Fibroblast of villous mesenchyme (primary cell): ENCODE data around the gene HNRNPM. TPM values are rescaled to one million over a fixed set of nuclear protein-coding genes. Genes with fewer than 3 reads are reported as not detected.

Experiments used
- DNase-seq: peaks from one replicate; pipeline ENCODE4 v3.0.0-alpha.2; 2010; ENCODE audit warnings: low read depth
- H3K4me3 ChIP-seq: 2 replicates; pipeline ENCODE4 v1.5.1; 2011; ENCODE audit warnings: low read depth, mild to moderate bottlenecking, low read length
- total RNA-seq: library from RNA; depleted of rRNA; stranded (reverse); fragments of >200 nt; gene quantifications from 2 replicates; pipeline ENCODE4 v1.2.3, GENCODE V29; 2012
- TF ChIP-seq, protein P1 (sequence below): IDR thresholded peaks from 2 replicates; pipeline ENCODE4 v1.5.1; 2012; ENCODE audit warnings: low read depth, mild to moderate bottlenecking, low read length; ENCODE audit not compliant: insufficient read depth

Gene HNRNPM
- total RNA-seq, 1 donor, result 41.9 TPM

DNA sequence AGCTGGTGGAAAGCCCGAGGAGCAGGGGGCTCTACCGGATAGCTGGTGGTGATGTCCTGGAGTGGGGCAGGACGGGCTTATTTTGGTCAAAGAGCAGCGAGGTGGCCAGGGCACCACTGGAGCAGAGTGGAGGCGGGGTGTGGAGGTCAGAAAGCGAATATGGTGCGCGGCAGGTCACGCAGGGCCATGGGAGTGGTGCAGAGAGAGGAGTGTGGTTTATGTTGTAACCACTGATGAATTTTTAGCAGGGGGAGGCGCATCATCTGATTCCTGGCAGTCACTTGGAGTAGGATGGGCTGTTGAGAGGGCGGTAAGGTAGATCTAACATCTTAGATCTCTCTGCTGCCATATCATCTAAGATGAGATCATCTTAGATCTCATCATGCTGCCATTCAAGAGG lies 70.5 kb downstream of the HNRNPM start:
- no peak overlapping the region for H3K4me3 ChIP-seq
- DNase-seq, result peak; percentile 36
- TF ChIP-seq, protein P1, sequence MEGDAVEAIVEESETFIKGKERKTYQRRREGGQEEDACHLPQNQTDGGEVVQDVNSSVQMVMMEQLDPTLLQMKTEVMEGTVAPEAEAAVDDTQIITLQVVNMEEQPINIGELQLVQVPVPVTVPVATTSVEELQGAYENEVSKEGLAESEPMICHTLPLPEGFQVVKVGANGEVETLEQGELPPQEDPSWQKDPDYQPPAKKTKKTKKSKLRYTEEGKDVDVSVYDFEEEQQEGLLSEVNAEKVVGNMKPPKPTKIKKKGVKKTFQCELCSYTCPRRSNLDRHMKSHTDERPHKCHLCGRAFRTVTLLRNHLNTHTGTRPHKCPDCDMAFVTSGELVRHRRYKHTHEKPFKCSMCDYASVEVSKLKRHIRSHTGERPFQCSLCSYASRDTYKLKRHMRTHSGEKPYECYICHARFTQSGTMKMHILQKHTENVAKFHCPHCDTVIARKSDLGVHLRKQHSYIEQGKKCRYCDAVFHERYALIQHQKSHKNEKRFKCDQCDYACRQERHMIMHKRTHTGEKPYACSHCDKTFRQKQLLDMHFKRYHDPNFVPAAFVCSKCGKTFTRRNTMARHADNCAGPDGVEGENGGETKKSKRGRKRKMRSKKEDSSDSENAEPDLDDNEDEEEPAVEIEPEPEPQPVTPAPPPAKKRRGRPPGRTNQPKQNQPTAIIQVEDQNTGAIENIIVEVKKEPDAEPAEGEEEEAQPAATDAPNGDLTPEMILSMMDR, result no peak

DNA sequence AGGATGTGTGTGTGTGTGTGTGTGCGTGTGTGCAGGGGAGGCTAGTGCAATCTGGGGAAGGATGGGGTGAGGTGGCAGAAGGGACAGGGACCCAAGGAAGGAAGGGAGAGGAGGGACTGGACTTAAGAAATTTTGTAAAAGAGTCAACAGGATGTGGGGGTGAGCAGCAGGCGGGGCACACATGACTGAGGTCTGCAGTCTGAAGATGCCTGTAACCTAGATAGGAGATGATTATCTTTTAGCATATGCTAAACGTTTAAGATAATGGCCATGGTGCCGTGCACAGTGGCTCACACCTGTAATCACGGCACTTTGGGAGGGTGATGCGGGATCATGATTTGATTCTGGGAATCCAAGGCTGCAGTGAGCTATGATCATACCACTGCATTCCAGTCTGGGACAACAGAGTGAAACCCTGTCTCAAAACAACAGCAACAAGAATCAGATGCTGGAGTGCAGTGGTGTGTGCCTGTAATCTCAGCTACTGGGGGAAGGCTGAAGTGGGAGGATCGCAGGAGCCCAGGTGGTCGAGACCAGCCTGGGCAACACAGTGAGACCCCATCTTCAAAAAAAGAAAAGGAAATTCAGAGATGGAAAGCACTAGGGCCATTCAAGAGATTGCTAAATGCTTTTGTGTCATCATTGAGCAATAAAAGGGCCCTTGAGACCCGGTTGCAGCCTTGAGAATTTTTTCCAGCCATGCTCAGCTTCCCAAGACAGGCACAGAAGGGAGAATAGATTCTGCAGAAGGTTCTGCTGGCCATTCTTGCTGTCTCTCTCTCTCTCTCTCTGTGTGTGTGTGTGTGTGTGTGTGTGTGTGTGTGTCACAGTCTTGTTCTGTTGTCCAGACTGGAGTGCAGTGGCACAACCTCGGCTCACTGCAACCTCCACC lies 73.0 kb downstream of the HNRNPM start:
- TF ChIP-seq, protein P1, result no peak
- peak; percentile 83 for DNase-seq
- H3K4me3 ChIP-seq, result no peak overlapping the region

GRCh38 chr19:8518536-8518935 lies 73.8 kb downstream of the HNRNPM start:
- H3K4me3 ChIP-seq, result no peak overlapping the region
- TF ChIP-seq, protein P1, result no peak

DNA sequence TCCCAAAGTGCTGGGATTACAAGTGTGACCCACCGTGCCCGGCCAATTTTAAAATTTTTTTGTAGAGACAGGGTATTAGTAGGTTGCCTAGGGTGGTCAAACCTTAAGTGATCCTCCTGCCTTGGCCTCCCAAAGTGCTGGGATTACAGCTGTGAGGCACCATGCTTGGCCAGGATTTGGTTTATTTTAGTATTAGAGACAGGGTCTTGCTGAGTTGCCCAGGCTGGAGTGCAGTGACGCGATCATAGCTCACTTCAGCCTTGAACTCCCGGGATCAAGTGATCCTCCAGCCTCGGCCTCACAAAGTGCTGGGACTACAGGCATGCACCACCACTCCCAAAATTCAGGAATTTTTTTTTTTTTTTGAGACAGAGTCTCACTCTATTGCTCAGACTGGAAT lies 74.6 kb downstream of the HNRNPM start:
- no peak for DNase-seq
- TF ChIP-seq, protein P1, result no peak
- no peak overlapping the region for H3K4me3 ChIP-seq

More at GRCh38 chr19:8518536-8518935, 73.8 kb downstream of the HNRNPM start:
- no peak for DNase-seq

GRCh38 chr19:8525401-8525684 lies 80.6 kb downstream of the HNRNPM start:
- DNase-seq, result no peak
- TF ChIP-seq, protein P1, result peak; percentile 41
- H3K4me3 ChIP-seq, result peak overlapping the region; percentile 66

- TF ChIP-seq, protein P1, result no peak
- H3K4me3 ChIP-seq, result peak overlapping the region; percentile 88
- peak; percentile 91 for DNase-seq
These were observed 81.7 kb downstream of the HNRNPM start for GRCh38 chr19:8526345-8527091.
